SH-SY5Y (cell line): ENCODE measurements around the gene ERCC2.

Experiments used
- GATA2 ChIP-seq: IDR thresholded peaks from 2 replicates; pipeline ENCODE4 v1.6.1; 2011; ENCODE audit warnings: mild to moderate bottlenecking, low read depth, low read length
- GATA3 ChIP-seq: IDR thresholded peaks from 2 replicates; pipeline ENCODE4 v1.6.1; 2011; ENCODE audit warnings: low read depth, mild to moderate bottlenecking, low read length, moderate library complexity

GRCh38 chr19:45408121-45408520, 37.7 kb upstream of the ERCC2 start:
- TF ChIP-seq GATA3 (no peak), GATA2 (no peak)
